SK-MEL-5 (cell line): ENCODE results near the gene STXBP1. TPM values are rescaled to one million over a fixed set of nuclear protein-coding genes. Genes with fewer than 3 reads are reported as not detected.

ENCODE experiments used
- DNase-seq: peaks from one replicate; pipeline ENCODE4 v3.0.0-alpha.2; 2016; ENCODE audit warnings: low read depth, low spot score
- in situ Hi-C: cut with HindIII; loops from 2 replicates; pipeline ENCODE4 v1.10.0; 2016; ENCODE audit warnings: low sequenced_read_pairs, high pct_unique_total_duplicates, low pct_unique_long_range_greater_than_20kb
- total RNA-seq: library from RNA; depleted of rRNA; stranded (reverse); fragments of >200 nt; shearing (Covaris generic); gene quantifications from 2 replicates; pipeline ENCODE4 v1.2.3, GENCODE V29; 2014

The STXBP1 gene
- total RNA-seq, 1 experiment from 2014 or later = 41.3 TPM

DNA sequence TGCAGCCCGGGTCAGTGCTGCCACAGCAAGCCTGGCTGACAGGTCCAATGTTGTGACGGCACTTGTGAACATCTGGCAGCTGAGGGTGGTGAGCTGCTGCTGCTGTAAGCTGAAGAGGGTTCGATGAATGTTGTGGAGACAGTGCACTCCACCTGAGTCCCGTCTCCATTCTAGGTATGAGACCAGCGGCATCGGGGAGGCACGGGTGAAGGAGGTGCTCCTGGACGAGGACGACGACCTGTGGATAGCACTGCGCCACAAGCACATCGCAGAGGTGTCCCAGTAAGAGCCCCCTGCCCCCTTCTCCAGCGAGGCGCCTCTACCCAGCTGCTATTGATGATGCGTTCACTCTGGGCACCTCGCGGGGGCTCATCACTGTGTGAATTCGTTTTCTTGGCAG lies 55.8 kb downstream of the STXBP1 start:
- in situ Hi-C loops = no loop called here
- DNase-seq = no peak

GRCh38 chr9:127673234-127673633 lies 61.2 kb downstream of the STXBP1 start:
- in situ Hi-C loops = no loop called here

DNA sequence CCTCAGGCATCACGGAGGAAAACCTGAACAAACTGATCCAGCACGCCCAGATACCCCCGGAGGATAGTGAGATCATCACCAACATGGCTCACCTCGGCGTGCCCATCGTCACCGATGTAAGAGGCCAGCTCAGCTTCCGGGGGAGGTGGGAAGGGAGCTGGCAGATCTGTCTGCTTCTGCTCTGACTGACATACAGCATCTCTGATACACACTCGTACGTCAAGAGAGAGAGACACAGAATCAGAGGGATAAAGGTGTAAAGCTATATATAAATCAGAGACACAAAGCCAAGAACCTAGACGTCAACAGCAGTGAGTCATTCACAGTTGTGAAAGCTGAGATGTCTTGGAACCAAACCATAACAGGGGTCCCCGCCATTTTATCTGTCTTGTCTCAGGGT lies 64.6 kb downstream of the STXBP1 start:
- in situ Hi-C loops = no loop called here
- DNase-seq = no peak

More at GRCh38 chr9:127673234-127673633, 61.2 kb downstream of the STXBP1 start:
- DNase-seq = no peak

DNA sequence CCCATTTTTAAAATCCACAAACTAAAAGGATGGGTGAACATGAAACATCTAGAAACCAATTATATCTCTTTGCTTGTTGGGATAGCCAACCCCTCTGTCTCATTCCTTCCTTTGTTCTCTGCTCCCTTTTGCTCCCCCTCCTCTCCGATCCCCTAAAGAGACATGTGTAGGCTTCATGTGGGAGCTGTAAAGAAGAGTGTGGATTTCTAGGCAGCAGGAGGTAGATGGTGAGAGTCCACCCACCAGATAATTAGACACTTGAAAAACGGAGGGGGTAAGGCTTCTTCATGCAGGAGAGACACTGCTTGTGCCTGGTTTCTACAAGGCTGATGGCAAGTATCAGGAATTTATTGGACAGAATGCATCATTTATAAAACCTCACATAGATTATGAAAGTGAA lies 67.4 kb downstream of the STXBP1 start:
- no peak for DNase-seq
- in situ Hi-C loops = no loop called here

DNA sequence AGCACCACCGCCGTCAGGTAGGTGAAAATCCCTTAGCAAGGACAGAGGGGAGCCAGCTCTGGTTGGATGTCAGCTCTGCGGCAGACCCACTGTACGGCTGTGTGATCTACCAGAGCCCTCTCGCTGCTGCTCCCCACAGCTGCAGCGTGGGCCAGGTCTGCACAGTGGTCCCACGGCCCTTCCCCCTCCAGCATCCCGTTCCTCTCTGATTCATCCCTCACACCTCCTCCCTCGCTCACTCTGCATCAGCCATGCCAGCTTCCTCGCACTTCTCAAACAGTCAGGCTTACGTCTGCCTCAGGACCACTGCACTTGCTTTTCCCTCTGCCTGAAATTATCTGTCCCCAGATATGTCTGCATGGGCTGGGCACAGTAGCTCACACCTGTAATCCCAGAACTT lies 68.1 kb downstream of the STXBP1 start:
- DNase-seq = no peak
- in situ Hi-C loops = no loop called here

GRCh38 chr9:127680846-127681245 lies 68.8 kb downstream of the STXBP1 start:
- no peak for DNase-seq
- in situ Hi-C loops = no loop called here

DNA sequence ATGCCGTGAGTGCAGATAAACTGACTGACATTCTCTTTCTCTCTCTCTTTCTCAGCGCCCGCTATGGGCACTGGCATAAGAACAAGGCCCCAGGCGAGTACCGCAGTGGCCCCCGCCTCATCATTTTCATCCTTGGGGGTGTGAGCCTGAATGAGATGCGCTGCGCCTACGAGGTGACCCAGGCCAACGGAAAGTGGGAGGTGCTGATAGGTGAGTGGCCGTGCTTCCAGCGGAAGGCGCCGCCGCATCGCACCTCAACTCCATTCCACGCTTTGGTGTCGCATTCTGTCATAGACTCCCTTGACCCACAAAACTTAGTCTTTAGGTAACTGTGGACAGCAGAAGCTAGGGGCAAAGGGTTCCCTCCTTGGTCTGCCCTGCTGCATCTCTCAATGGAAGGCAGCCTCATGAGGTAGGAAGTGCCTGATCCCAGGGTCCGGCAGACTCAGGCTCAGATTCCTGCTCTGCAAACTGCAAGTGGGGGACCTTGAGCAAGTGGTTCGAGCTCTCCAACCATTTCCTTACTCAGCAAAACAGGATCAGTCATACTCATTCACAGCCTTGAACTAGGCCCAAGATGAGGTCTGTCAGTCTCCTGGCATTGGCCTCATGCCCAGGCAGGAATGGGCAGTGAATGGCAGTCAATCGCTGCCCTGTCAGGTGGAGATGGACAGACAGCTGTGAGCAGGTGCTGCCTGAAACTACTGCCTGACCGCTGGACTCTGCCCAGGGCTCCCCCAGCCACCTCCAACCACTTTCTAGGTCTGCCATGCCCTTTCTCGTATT lies 70.5 kb downstream of the STXBP1 start:
- in situ Hi-C loops = no loop called here
- no peak for DNase-seq

- in situ Hi-C loops = no loop called here
- no peak for DNase-seq
These were observed 71.6 kb downstream of the STXBP1 start for GRCh38 chr9:127683723-127684122.

GRCh38 chr9:127684576-127684975 lies 72.5 kb downstream of the STXBP1 start:
- in situ Hi-C loops = no loop called here
- no peak for DNase-seq

GRCh38 chr9:127686461-127687393 lies 74.7 kb downstream of the STXBP1 start:
- DNase-seq = no peak
- in situ Hi-C loops = no loop called here

- DNase-seq = no peak
- in situ Hi-C loops = no loop called here
These were observed 77.4 kb downstream of the STXBP1 start for GRCh38 chr9:127689329-127690000.

DNA sequence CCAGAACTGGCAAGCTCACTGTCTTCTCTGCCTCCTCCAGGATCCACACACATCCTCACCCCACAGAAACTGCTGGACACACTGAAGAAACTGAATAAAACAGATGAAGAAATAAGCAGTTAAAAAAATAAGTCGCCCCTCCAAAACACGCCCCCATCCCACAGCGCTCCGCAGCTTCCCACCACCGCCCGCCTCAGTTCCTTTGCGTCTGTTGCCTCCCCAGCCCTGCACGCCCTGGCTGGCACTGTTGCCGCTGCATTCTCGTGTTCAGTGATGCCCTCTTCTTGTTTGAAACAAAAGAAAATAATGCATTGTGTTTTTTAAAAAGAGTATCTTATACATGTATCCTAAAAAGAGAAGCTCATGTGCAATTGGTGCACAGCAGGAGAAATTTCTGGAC lies 78.7 kb downstream of the STXBP1 start:
- DNase-seq = no peak

DNA sequence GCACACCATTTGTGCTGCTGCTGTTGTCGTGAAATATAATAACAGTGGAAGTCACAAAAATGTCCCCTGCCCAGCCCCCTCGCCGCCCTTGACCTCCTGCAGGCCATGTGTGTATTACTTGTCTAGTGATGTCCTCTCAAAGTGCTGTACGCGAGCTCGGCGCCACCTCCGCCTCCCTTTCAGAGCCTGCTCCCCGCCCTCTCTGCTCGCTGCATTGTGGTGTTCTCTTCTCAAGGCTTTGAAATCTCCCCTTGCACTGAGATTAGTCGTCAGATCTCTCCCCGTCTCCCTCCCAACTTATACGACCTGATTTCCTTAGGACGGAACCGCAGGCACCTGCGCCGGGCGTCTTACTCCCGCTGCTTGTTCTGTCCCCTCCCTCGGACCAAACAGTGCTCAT lies 80.0 kb downstream of the STXBP1 start:
- no peak for DNase-seq
- in situ Hi-C loops = no loop called here

More for the DNA sequence above, 78.7 kb downstream of the STXBP1 start:
- in situ Hi-C loops = no loop called here

DNA sequence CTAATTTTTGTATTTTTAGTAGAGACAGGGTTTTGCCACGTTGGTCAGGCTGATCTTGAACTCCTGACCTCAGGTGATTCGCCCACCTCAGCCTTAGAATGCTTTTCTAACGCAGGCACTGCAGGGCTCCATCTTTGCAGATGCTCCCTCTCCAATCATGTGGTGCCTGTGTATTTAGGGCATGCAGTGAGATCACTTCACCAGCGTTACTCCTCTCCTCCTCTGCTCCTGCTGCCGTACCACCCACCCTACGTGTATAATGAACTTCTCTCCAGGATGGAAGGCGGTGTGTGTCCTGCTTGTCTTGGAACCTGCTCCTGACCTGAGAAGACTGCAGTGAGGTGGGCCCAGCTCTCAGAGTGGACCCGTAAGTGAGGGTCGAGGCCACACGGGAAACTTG lies 81.1 kb downstream of the STXBP1 start:
- DNase-seq = no peak
- in situ Hi-C loops = no loop called here

- no peak for DNase-seq
- in situ Hi-C loops = no loop called here
These were observed 81.6 kb downstream of the STXBP1 start for GRCh38 chr9:127693697-127694096.

DNA sequence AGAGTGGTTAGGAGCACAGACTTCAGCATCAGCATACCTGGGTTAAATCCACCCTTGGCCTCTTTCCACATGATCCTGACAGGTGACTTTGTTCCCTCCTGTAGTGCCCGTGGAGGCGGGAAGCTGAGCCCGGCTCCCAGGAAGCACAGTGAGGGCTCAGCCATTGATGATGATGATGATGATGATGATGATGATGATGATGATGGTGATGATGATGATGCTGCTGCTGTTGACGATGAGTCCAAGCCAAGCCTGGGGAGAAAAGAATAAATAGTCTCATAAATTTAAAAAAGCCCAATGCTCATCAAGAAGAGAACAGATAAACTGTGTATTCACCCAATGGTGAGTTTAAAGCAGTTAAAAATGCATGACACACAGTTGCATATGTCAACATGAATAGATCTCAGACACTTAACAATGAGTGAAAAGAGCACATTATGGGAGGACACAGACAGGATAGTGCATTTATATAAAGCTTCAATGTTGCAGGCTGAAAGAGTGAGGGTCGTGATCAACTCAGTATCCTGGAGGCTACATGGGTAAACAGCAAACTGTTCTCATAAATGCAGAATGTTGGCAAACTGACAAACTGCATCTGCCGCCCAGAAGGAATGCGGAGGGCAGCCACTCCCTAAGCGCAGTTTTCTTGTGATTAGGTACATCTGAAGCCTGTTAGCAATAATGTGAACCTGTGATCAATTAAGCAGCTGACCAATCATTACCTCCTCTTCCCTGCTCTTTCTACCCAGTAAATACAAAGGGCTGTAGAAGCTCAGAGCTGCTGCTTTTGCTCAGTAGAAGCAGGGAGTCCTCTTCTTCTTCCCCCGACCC lies 83.0 kb downstream of the STXBP1 start:
- in situ Hi-C loops = no loop called here
- DNase-seq = no peak

GRCh38 chr9:127697575-127697974 lies 85.5 kb downstream of the STXBP1 start:
- DNase-seq = no peak
- in situ Hi-C loops = no loop called here
